HepG2 (cell line): Measurements from ENCODE around the gene LOXL4. TPM values are rescaled to one million over a fixed set of nuclear protein-coding genes. Genes with fewer than 3 reads are reported as not detected.

Source experiments
- ATAC-seq: fragments of 200-7000 bp; cut with Tn5 transposase; 3 replicates; pipeline ENCODE4 v1.9.1; 2020; ENCODE audit warnings: mild to moderate bottlenecking, moderate library complexity
- BruUV-seq: library from RNA; stranded (reverse); fragments of 400-500 nt; replicated peaks from 2 replicates; lab custom pipeline; 2021; lab: Mats Ljungman, UMichigan
- CTCF ChIA-PET: fragments of 300-600 bp; formaldehyde crosslinking; extraction: SDS; loops from one replicate; lab custom pipeline; 2021; ENCODE audit warnings: low total read pairs, inconsistent platforms, low intra/inter-chr PET ratio; lab: Yijun Ruan, JAX
- POLR2A ChIA-PET: fragments of 350-600 bp; sonication (Branson Sonifier 250); formaldehyde crosslinking; loops from one replicate; lab custom pipeline; 2020; ENCODE audit warnings: antibody characterized with exemption, inconsistent platforms; lab: Yijun Ruan, JAX
- DNase-seq: peaks from one replicate; pipeline ENCODE4 v3.0.0-alpha.2; 2015; ENCODE audit warnings: low spot score
- FAIRE-seq: peaks from 3 replicates; lab custom pipeline; 2011; peaks lifted over from hg19 to GRCh38; lab: Jason Lieb, UNC
- H2AFZ ChIP-seq: one replicate; pipeline ENCODE4 v1.6.1; 2011; ENCODE audit warnings: low read length, inconsistent platforms
- H3K27ac ChIP-seq: fragments of 300-600 bp; 3 replicates; pipeline ENCODE4 v1.8.0; 2011; ENCODE audit warnings: mixed run types, mild to moderate bottlenecking, mixed read lengths, low read length, inconsistent platforms; ENCODE audit not compliant: insufficient read depth; ENCODE audit errors: extremely low read length
- H3K27me3 ChIP-seq, 2 experiments: fragments of 200-600 bp in 1 of 2; 2 replicates in 1 of 2; 3 replicates in 1 of 2; pipeline versions ENCODE4 v1.6.0 to v1.8.0; 2011; ENCODE audit warnings: low read length in 2 of 2, mild to moderate bottlenecking in 2 of 2, moderate library complexity in 2 of 2, inconsistent platforms in 1 of 2; ENCODE audit not compliant: insufficient read depth in 2 of 2, control insufficient read depth in 1 of 2
- H3K36me3 ChIP-seq, 2 experiments: fragments of 200-600 bp in 1 of 2; replicated peaks in 1 of 2; 2 replicates in 1 of 2; 3 replicates in 1 of 2; pipeline versions ENCODE4 v1.5.1 to v1.8.0; 2011; ENCODE audit warnings: low read length in 2 of 2, inconsistent platforms in 1 of 2; ENCODE audit not compliant: insufficient read depth in 2 of 2, control insufficient read depth in 1 of 2
- H3K4me1 ChIP-seq: 2 replicates; pipeline ENCODE4 v1.5.1; 2012; ENCODE audit warnings: low read length, inconsistent platforms; ENCODE audit not compliant: insufficient read depth
- H3K4me2 ChIP-seq: 2 replicates; pipeline ENCODE4 v1.6.0; 2011; ENCODE audit warnings: low read depth, low read length, inconsistent platforms
- H3K4me3 ChIP-seq, 3 experiments: fragments of 200-600 bp in 1 of 3; sonication (generic), shearing (Covaris generic) in 1 of 3; replicated peaks in 1 of 3; 2 replicates each; pipeline ENCODE4 v1.5.1; 2011 to 2016; ENCODE audit warnings: low read length in 3 of 3, inconsistent platforms in 2 of 3, low read depth in 2 of 3, mild to moderate bottlenecking in 2 of 3, control low read depth in 1 of 3, mixed read lengths in 1 of 3; ENCODE audit not compliant: insufficient read depth in 1 of 3
- H3K79me2 ChIP-seq: one replicate; pipeline ENCODE4 v1.6.1; 2011; ENCODE audit warnings: low read length, inconsistent platforms; ENCODE audit not compliant: insufficient read depth
- H3K9ac ChIP-seq: 2 replicates; pipeline ENCODE4 v1.6.0; 2011; ENCODE audit warnings: mild to moderate bottlenecking, low read depth, low read length, inconsistent platforms; ENCODE audit not compliant: insufficient read depth
- H3K9me3 ChIP-seq: 2 replicates; pipeline ENCODE4 v1.5.1; 2012; ENCODE audit warnings: mild to moderate bottlenecking, low read length
- H4K20me1 ChIP-seq: 2 replicates; pipeline ENCODE4 v1.6.0; 2011; ENCODE audit warnings: inconsistent platforms, mild to moderate bottlenecking, low read length, moderate library complexity; ENCODE audit not compliant: insufficient read depth
- ARID3A ChIP-seq: IDR thresholded peaks from 2 replicates; pipeline ENCODE4 v1.6.1; 2012; ENCODE audit warnings: low read depth, low read length, improper control_type of control experiment
- CTCF ChIP-seq: sonication (generic); formaldehyde crosslinking; IDR thresholded peaks from 2 replicates; pipeline ENCODE4 v1.5.0; 2020; ENCODE audit warnings: mild to moderate bottlenecking, missing genetic modification reagents, moderate library complexity
- FOXO4 ChIP-seq: sonication (generic); formaldehyde crosslinking; conservative IDR thresholded peaks from 2 replicates; pipeline ENCODE4 v1.8.1; 2023; ENCODE audit warnings: missing genetic modification reagents
- NFE2L2 ChIP-seq: fragments of 150-350 bp; IDR thresholded peaks from 2 replicates; pipeline ENCODE4 v1.6.1; 2014; ENCODE audit warnings: low read length
- NONO ChIP-seq, 2 experiments: fragments of 450-650 bp in 1 of 2; sonication (generic) in 1 of 2; formaldehyde crosslinking in 1 of 2; IDR thresholded peaks in 1 of 2; conservative IDR thresholded peaks in 1 of 2; 2 replicates each; pipeline versions ENCODE4 v1.6.1 to v1.8.0; 2017 to 2022; ENCODE audit warnings: mild to moderate bottlenecking in 1 of 2, missing genetic modification reagents in 1 of 2, moderate library complexity in 1 of 2
- POGZ ChIP-seq: sonication (generic); formaldehyde crosslinking; IDR thresholded peaks from 2 replicates; pipeline ENCODE4 v1.4.0; 2020; ENCODE audit warnings: mild to moderate bottlenecking, missing genetic modification reagents
- SP1 ChIP-seq, 2 experiments: fragments of 450-650 bp in 1 of 2; sonication (generic) in 1 of 2; formaldehyde crosslinking in 1 of 2; IDR thresholded peaks; 2 replicates each; pipeline versions ENCODE4 v1.4.0 to v1.6.1; 2016 to 2020; ENCODE audit warnings: missing genetic modification reagents in 1 of 2
- STAT6 ChIP-seq: sonication (generic); formaldehyde crosslinking; IDR thresholded peaks from 2 replicates; pipeline ENCODE4 v1.4.0; 2020; ENCODE audit warnings: missing genetic modification reagents, mild to moderate bottlenecking, borderline replicate concordance
- TBL1XR1 ChIP-seq: fragments of 150-350 bp; IDR thresholded peaks from 2 replicates; pipeline ENCODE4 v1.6.1; 2014; ENCODE audit warnings: borderline replicate concordance, low read length; ENCODE audit not compliant: partially characterized antibody
- TIGD3 ChIP-seq: sonication (generic); formaldehyde crosslinking; IDR thresholded peaks from 2 replicates; pipeline ENCODE4 v1.5.1; 2020; ENCODE audit warnings: mild to moderate bottlenecking, missing genetic modification reagents, borderline replicate concordance
- ZNF101 ChIP-seq: sonication (generic); formaldehyde crosslinking; IDR thresholded peaks from 2 replicates; pipeline ENCODE4 v1.4.0; 2020; ENCODE audit warnings: mild to moderate bottlenecking, low read depth, missing genetic modification reagents, borderline replicate concordance
- ZNF580 ChIP-seq: IDR thresholded peaks from 2 replicates; pipeline ENCODE4 v1.6.1; 2016; ENCODE audit warnings: low read depth, borderline replicate concordance
- ZNF761 ChIP-seq: sonication (generic); formaldehyde crosslinking; conservative IDR thresholded peaks from 2 replicates; pipeline ENCODE4 v1.4.0; 2020; ENCODE audit warnings: mild to moderate bottlenecking, missing genetic modification reagents
- ZNF782 ChIP-seq: sonication (generic); formaldehyde crosslinking; IDR thresholded peaks from 2 replicates; pipeline ENCODE4 v1.4.0; 2020; ENCODE audit warnings: missing genetic modification reagents, mild to moderate bottlenecking, borderline replicate concordance
- whole genome bisulfite sequencing: methylation state at CpG from one replicate; pipeline ENCODE4 v1.1.6; 2017; ENCODE audit warnings: low lambda C conversion rate; 5-methylcytosine and 5-hydroxymethylcytosine counted together
- in situ Hi-C: cut with HindIII; loops from 2 replicates; pipeline ENCODE4 v1.10.0; 2017; ENCODE audit warnings: low pct_unique_long_range_greater_than_20kb; ENCODE audit not compliant: extremely low pct_ligation_motif_present
- intact Hi-C: fragments of 100-400 bp; cut with micrococcal nuclease; formaldehyde crosslinking; loops from one replicate; pipeline ENCODE4 v1.10.0; 2022; ENCODE audit not compliant: unreplicated experiment
- polyA plus RNA-seq, 8 experiments: library from polyadenylated mRNA; depleted of rRNA in 3 of 8; stranded (reverse) in 7 of 8; unstranded in 1 of 8; fragments of >200 nt; fragmentation: Illumina TruSeq in 4 of 8; extraction: Trizol in 4 of 8; gene quantifications; 2 replicates each; pipeline versions ENCODE4 v1.2.1 to v1.2.3, GENCODE V29; 2011 to 2016; ENCODE audit warnings: low read depth in 4 of 8, missing spikeins in 1 of 8, mixed read lengths in 1 of 8; ENCODE audit not compliant: insufficient read depth in 1 of 8
- total RNA-seq, 5 experiments: library from RNA; depleted of rRNA; stranded (reverse); fragments of >200 nt; fragmentation: Illumina TruSeq; extraction: Trizol; gene quantifications; 2 replicates each; pipeline ENCODE4 v1.2.3, GENCODE V29; 2016; ENCODE audit warnings: low read depth in 1 of 5

LOXL4 gene
- total and polyA plus RNA-seq, 2 of the 13 experiments (the other 11 are each of a cell fraction or from before 2014, with no cell fraction given): 8.8 to 21.1 TPM

GRCh38 chr10:98235846-98236245 lies 32.1 kb downstream of the LOXL4 start:
- BruUV-seq: no TSS peak
- no peak for ATAC-seq
- CTCF ChIA-PET: no interaction called here

More at GRCh38 chr10:98235846-98236245, 32.1 kb downstream of the LOXL4 start:
- Histone ChIP-seq H2AFZ (no peak overlapping the region), H3K27me3 (no peaks in the 10 kb centered on the region), H4K20me1 (no peaks in the 10 kb centered on the region), H3K4me3 (no peak overlapping the region), H3K79me2 (no peaks in the 10 kb centered on the region), H3K27ac (no peak overlapping the region), H3K36me3 (peaks cover 0 to 45% of the 10 kb centered on the region in 2 experiments), H3K4me1 (no peaks in the 10 kb centered on the region), H3K9me3 (no peaks in the 10 kb centered on the region), H3K4me2 (no peak overlapping the region), H3K9ac (no peak overlapping the region)
- POLR2A ChIA-PET: no interaction called here
- 85% methylated on average over 5 of the region's 5 CpGs for WGBS
- no peak for TF ChIP-seq ZNF761 (CRISPR knock-in tag)
- TF ChIP-seq POGZ: no peak
- TF ChIP-seq SP1 (IDR thresholded peaks at IDR 0.05): no peak
- TF ChIP-seq SP1 (CRISPR knock-in tag; IDR thresholded peaks at IDR 0.05): no peak
- no peak for TF ChIP-seq STAT6 (CRISPR knock-in tag)
- TF ChIP-seq CTCF (CRISPR knock-in tag): no peak
- no peak for TF ChIP-seq ZNF101
- no peak for TF ChIP-seq TIGD3 (CRISPR knock-in tag)
- TF ChIP-seq NONO (IDR thresholded peaks at IDR 0.05): no peak
- no peak for TF ChIP-seq NONO (CRISPR knock-in tag; conservative IDR thresholded peaks at IDR 0.05)
- TF ChIP-seq ZNF782 (CRISPR knock-in tag): no peak
- no peak for TF ChIP-seq NFE2L2
- no peak for TF ChIP-seq ZNF580 (CRISPR knock-in tag)
- TF ChIP-seq TBL1XR1: no peak
- no peak for TF ChIP-seq ARID3A
- no peak for TF ChIP-seq FOXO4 (CRISPR knock-in tag)
- DNase-seq (no peak), FAIRE-seq (no peak)
- in situ Hi-C loops (no loop called here), intact Hi-C loops (no loop called here)
